HEK293 (cell line): ENCODE results near the gene MAP3K14.

Source experiments
- CTCF ChIA-PET: fragments of 350-600 bp; formaldehyde crosslinking; extraction: SDS; loops from one replicate; lab custom pipeline; 2021; ENCODE audit warnings: antibody characterized with exemption; lab: Yijun Ruan, JAX
- POLR2A ChIA-PET: fragments of 300-600 bp; formaldehyde crosslinking; extraction: SDS; loops from one replicate; lab custom pipeline; 2020; ENCODE audit warnings: antibody characterized with exemption, inconsistent platforms; lab: Yijun Ruan, JAX
- H3K27ac ChIP-seq: fragments of 200-500 bp; sonication (Bioruptor generic); 2 replicates; pipeline ENCODE4 v1.5.1; 2014; ENCODE audit warnings: low read depth, low read length, control low read depth, inconsistent platforms; ENCODE audit errors: extremely low read depth
- H3K36me3 ChIP-seq, 2 experiments: fragments of 200-500 bp in 1 of 2; sonication (Bioruptor generic) in 1 of 2; 1 replicate in 1 of 2; 2 replicates in 1 of 2; pipeline ENCODE4 v1.5.1; 2014 to 2017; ENCODE audit warnings: inconsistent platforms in 2 of 2, low read length in 2 of 2; ENCODE audit not compliant: control insufficient read depth in 2 of 2, insufficient read depth in 1 of 2
- H3K4me1 ChIP-seq: fragments of 200-500 bp; sonication (Bioruptor generic); 2 replicates; pipeline ENCODE4 v1.5.1; 2014; ENCODE audit warnings: mild to moderate bottlenecking, low read length, inconsistent platforms; ENCODE audit not compliant: control insufficient read depth, insufficient read depth
- H3K4me3 ChIP-seq: 2 replicates; pipeline ENCODE4 v1.5.1; 2011; ENCODE audit warnings: low read depth, mild to moderate bottlenecking, control low read depth, low read length, moderate library complexity
- H3K9me3 ChIP-seq: fragments of 200-500 bp; sonication (Bioruptor generic); 2 replicates; pipeline ENCODE4 v1.5.1; 2014; ENCODE audit warnings: low read depth, low read length, inconsistent platforms; ENCODE audit not compliant: control insufficient read depth, insufficient read depth
- GLI4 ChIP-seq: fragments of 450-650 bp; formaldehyde crosslinking; IDR thresholded peaks from 2 replicates; pipeline ENCODE4 v1.5.1; 2016; ENCODE audit warnings: missing biosample characterization, missing genetic modification characterization
- KLF7 ChIP-seq: fragments of 450-650 bp; formaldehyde crosslinking; IDR thresholded peaks from 2 replicates; pipeline ENCODE4 v1.5.1; 2016; ENCODE audit warnings: missing biosample characterization, missing genetic modification characterization, borderline replicate concordance
- YY1 ChIP-seq: fragments of 450-650 bp; formaldehyde crosslinking; IDR thresholded peaks from 2 replicates; pipeline ENCODE4 v1.5.1; 2018; ENCODE audit warnings: missing biosample characterization, missing genetic modification characterization
- ZBTB7A ChIP-seq: fragments of 450-650 bp; formaldehyde crosslinking; IDR thresholded peaks from 2 replicates; pipeline ENCODE4 v1.5.1; 2016; ENCODE audit warnings: low read depth, missing biosample characterization, missing genetic modification characterization
- ZFP37 ChIP-seq: fragments of 450-650 bp; formaldehyde crosslinking; IDR thresholded peaks from 2 replicates; pipeline ENCODE4 v1.5.1; 2016; ENCODE audit warnings: missing biosample characterization, missing genetic modification characterization
- ZNF248 ChIP-seq: fragments of 450-650 bp; formaldehyde crosslinking; IDR thresholded peaks from 2 replicates; pipeline ENCODE4 v1.5.1; 2017; ENCODE audit warnings: missing biosample characterization, missing genetic modification characterization
- ZNF354C ChIP-seq: fragments of 450-650 bp; formaldehyde crosslinking; IDR thresholded peaks from 2 replicates; pipeline ENCODE4 v1.5.1; 2016; ENCODE audit warnings: missing biosample characterization, missing genetic modification characterization, low read depth, borderline replicate concordance
- ZNF473 ChIP-seq: fragments of 450-650 bp; formaldehyde crosslinking; IDR thresholded peaks from 2 replicates; pipeline ENCODE4 v1.5.1; 2017; ENCODE audit warnings: missing biosample characterization, missing genetic modification characterization
- TF ChIP-seq, protein P1 (sequence below): fragments of 450-650 bp; formaldehyde crosslinking; conservative IDR thresholded peaks from 2 replicates; pipeline ENCODE4 v1.5.1; 2016; ENCODE audit warnings: low read depth, missing biosample characterization, missing genetic modification characterization
- TF ChIP-seq, protein P2 (sequence below): fragments of 450-650 bp; formaldehyde crosslinking; IDR thresholded peaks from 2 replicates; pipeline ENCODE4 v1.5.1; 2016; ENCODE audit warnings: missing biosample characterization, missing genetic modification characterization
- TF ChIP-seq, protein P3 (sequence below): fragments of 450-650 bp; formaldehyde crosslinking; IDR thresholded peaks from 2 replicates; pipeline ENCODE4 v1.5.1; 2016; ENCODE audit warnings: missing biosample characterization, missing genetic modification characterization
- TF ChIP-seq, protein P4 (sequence below): fragments of 450-650 bp; formaldehyde crosslinking; IDR thresholded peaks from 2 replicates; pipeline ENCODE4 v1.5.1; 2016; ENCODE audit warnings: missing biosample characterization, missing genetic modification characterization
- TF ChIP-seq, protein P5 (sequence below): fragments of 450-650 bp; formaldehyde crosslinking; IDR thresholded peaks from 2 replicates; pipeline ENCODE4 v1.5.1; 2016; ENCODE audit warnings: missing biosample characterization, missing genetic modification characterization

Gene MAP3K14

DNA sequence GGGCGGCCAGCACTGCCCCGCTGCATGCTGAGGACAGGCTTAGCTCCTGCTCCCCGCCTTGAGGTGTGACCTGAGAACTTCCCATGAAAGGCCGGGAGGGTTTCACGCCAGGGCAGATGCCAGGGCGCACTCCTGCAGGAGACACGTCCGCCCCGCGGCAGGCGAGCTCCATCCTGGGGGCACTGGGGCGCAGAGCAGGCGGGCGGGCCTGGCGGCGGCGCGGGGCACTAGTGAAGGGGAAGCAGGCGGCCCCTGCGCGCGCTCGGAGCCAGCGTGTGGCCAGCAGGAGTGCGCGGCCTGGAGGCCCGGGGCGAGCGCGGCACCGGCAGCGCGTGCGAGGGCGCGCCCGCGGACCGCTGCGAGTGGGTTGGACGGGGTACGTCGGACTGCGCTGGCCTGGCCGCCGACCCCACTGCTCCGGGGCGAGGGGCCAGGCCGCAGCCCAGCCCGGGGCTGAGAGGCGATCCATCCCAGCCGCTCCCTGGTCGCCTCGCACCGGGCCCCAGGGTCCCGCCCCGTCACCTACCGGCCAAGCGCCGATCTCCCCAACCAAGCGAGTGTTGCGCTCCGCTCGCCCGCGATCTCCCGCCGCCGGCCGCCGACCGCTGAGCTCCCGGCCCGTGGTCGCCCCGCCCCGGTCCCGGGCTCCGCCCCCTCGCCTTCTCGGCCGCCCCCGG is at the start of gene MAP3K14 (continued):
- TF ChIP-seq, protein P1, sequence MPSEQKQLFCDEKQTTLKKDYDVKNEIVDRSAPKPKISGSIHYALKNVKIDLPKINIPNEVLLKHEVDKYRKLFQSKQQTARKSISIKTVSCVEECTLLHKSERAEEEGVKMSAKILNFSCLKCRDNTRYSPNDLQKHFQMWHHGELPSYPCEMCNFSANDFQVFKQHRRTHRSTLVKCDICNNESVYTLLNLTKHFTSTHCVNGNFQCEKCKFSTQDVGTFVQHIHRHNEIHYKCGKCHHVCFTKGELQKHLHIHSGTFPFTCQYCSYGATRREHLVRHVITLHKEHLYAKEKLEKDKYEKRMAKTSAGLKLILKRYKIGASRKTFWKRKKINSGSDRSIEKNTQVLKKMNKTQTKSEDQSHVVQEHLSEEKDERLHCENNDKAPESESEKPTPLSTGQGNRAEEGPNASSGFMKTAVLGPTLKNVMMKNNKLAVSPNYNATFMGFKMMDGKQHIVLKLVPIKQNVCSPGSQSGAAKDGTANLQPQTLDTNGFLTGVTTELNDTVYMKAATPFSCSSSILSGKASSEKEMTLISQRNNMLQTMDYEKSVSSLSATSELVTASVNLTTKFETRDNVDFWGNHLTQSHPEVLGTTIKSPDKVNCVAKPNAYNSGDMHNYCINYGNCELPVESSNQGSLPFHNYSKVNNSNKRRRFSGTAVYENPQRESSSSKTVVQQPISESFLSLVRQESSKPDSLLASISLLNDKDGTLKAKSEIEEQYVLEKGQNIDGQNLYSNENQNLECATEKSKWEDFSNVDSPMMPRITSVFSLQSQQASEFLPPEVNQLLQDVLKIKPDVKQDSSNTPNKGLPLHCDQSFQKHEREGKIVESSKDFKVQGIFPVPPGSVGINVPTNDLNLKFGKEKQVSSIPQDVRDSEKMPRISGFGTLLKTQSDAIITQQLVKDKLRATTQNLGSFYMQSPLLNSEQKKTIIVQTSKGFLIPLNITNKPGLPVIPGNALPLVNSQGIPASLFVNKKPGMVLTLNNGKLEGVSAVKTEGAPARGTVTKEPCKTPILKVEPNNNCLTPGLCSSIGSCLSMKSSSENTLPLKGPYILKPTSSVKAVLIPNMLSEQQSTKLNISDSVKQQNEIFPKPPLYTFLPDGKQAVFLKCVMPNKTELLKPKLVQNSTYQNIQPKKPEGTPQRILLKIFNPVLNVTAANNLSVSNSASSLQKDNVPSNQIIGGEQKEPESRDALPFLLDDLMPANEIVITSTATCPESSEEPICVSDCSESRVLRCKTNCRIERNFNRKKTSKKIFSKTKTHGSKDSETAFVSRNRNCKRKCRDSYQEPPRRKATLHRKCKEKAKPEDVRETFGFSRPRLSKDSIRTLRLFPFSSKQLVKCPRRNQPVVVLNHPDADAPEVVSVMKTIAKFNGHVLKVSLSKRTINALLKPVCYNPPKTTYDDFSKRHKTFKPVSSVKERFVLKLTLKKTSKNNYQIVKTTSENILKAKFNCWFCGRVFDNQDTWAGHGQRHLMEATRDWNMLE (tag by site-specific recombination) = no peak
- TF ChIP-seq ZFP37 (tag by site-specific recombination) (no peak), YY1 (tag by site-specific recombination) (no peak)
- TF ChIP-seq, protein P2, sequence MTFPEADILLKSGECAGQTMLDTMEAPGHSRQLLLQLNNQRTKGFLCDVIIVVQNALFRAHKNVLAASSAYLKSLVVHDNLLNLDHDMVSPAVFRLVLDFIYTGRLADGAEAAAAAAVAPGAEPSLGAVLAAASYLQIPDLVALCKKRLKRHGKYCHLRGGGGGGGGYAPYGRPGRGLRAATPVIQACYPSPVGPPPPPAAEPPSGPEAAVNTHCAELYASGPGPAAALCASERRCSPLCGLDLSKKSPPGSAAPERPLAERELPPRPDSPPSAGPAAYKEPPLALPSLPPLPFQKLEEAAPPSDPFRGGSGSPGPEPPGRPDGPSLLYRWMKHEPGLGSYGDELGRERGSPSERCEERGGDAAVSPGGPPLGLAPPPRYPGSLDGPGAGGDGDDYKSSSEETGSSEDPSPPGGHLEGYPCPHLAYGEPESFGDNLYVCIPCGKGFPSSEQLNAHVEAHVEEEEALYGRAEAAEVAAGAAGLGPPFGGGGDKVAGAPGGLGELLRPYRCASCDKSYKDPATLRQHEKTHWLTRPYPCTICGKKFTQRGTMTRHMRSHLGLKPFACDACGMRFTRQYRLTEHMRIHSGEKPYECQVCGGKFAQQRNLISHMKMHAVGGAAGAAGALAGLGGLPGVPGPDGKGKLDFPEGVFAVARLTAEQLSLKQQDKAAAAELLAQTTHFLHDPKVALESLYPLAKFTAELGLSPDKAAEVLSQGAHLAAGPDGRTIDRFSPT (tag by site-specific recombination) = peak; percentile 49; the same call in 1 of the 2 replicates
- TF ChIP-seq, protein P3, sequence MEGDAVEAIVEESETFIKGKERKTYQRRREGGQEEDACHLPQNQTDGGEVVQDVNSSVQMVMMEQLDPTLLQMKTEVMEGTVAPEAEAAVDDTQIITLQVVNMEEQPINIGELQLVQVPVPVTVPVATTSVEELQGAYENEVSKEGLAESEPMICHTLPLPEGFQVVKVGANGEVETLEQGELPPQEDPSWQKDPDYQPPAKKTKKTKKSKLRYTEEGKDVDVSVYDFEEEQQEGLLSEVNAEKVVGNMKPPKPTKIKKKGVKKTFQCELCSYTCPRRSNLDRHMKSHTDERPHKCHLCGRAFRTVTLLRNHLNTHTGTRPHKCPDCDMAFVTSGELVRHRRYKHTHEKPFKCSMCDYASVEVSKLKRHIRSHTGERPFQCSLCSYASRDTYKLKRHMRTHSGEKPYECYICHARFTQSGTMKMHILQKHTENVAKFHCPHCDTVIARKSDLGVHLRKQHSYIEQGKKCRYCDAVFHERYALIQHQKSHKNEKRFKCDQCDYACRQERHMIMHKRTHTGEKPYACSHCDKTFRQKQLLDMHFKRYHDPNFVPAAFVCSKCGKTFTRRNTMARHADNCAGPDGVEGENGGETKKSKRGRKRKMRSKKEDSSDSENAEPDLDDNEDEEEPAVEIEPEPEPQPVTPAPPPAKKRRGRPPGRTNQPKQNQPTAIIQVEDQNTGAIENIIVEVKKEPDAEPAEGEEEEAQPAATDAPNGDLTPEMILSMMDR (tag by site-specific recombination) = peak; percentile 94

DNA sequence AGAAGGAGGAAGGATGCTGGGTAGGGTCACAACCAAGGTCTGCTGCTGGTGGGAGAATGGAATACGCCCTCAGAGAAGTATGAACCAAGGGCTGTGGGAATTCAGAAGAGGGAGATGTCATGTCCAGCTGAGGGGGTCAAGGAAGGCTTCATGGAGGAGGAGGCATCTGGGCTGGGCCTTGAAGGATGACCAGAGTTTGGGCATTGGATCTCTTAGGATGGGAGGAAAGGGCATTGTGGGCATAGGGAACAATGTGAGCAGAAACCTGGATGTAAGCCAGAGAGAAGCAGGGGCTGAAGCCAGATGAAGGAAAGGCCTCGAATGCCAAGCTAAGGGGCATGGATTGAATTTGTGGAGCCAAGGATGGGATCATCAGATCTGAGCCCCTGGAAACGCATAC is 49.2 kb upstream of the MAP3K14 start:
- H3K4me3 ChIP-seq = no peak overlapping the region
- ChIA-PET POLR2A (interaction anchor here (1.6 kb wide), 1 partner anchor 49 kb away, joined by 4 read pairs; the partner anchor contains the start of gene MAP3K14), CTCF (interaction anchor here (0.5 to 1.8 kb wide), 3 partner anchors 10 to 94 kb away, joined by 3 to 6 read pairs (median 4); no protein-coding TSS in a partner anchor)
- no peaks in the 10 kb centered on the region for H3K9me3 ChIP-seq
- H3K4me1 ChIP-seq = 0 out of 2 replicates have a peak, but pooled peaks cover under 1% of the 10 kb centered on the region
- TF ChIP-seq ZNF473 (tag by site-specific recombination) (no peak), ZBTB7A (no peak), GLI4 (tag by site-specific recombination) (peak; percentile 100), ZNF354C (tag by site-specific recombination) (no peak), KLF7 (tag by site-specific recombination) (no peak), ZNF248 (tag by site-specific recombination) (no peak)
- TF ChIP-seq, protein P4, sequence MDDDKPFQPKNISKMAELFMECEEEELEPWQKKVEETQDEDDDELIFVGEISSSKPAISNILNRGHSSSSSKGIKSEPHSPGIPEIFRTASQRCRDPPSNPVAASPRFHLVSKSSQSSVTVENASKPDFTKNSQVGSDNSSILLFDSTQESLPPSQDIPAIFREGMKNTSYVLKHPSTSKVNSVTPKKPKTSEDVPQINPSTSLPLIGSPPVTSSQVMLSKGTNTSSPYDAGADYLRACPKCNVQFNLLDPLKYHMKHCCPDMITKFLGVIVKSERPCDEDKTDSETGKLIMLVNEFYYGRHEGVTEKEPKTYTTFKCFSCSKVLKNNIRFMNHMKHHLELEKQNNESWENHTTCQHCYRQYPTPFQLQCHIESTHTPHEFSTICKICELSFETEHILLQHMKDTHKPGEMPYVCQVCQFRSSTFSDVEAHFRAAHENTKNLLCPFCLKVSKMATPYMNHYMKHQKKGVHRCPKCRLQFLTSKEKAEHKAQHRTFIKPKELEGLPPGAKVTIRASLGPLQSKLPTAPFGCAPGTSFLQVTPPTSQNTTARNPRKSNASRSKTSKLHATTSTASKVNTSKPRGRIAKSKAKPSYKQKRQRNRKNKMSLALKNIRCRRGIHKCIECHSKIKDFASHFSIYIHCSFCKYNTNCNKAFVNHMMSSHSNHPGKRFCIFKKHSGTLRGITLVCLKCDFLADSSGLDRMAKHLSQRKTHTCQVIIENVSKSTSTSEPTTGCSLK (tag by site-specific recombination) = no peak
- TF ChIP-seq, protein P5, sequence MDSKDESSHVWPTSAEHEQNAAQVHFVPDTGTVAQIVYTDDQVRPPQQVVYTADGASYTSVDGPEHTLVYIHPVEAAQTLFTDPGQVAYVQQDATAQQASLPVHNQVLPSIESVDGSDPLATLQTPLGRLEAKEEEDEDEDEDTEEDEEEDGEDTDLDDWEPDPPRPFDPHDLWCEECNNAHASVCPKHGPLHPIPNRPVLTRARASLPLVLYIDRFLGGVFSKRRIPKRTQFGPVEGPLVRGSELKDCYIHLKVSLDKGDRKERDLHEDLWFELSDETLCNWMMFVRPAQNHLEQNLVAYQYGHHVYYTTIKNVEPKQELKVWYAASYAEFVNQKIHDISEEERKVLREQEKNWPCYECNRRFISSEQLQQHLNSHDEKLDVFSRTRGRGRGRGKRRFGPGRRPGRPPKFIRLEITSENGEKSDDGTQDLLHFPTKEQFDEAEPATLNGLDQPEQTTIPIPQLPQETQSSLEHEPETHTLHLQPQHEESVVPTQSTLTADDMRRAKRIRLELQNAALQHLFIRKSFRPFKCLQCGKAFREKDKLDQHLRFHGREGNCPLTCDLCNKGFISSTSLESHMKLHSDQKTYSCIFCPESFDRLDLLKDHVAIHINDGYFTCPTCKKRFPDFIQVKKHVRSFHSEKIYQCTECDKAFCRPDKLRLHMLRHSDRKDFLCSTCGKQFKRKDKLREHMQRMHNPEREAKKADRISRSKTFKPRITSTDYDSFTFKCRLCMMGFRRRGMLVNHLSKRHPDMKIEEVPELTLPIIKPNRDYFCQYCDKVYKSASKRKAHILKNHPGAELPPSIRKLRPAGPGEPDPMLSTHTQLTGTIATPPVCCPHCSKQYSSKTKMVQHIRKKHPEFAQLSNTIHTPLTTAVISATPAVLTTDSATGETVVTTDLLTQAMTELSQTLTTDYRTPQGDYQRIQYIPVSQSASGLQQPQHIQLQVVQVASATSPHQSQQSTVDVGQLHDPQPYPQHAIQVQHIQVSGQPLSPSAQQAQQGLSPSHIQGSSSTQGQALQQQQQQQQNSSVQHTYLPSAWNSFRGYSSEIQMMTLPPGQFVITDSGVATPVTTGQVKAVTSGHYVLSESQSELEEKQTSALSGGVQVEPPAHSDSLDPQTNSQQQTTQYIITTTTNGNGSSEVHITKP (tag by site-specific recombination) = no peak
- H3K36me3 ChIP-seq = no peaks in the 10 kb centered on the region
- H3K27ac ChIP-seq = no peak overlapping the region
